HG03457 (cell line): Measurements from ENCODE around the gene MYO1H.

ENCODE experiments used
- ATAC-seq: cut with Tn5 transposase; IDR thresholded peaks from one replicate; pipeline ENCODE4 v1.9.1; 2021; ENCODE audit warnings: moderate number of reproducible peaks; ENCODE audit not compliant: unreplicated experiment

MYO1H gene

DNA sequence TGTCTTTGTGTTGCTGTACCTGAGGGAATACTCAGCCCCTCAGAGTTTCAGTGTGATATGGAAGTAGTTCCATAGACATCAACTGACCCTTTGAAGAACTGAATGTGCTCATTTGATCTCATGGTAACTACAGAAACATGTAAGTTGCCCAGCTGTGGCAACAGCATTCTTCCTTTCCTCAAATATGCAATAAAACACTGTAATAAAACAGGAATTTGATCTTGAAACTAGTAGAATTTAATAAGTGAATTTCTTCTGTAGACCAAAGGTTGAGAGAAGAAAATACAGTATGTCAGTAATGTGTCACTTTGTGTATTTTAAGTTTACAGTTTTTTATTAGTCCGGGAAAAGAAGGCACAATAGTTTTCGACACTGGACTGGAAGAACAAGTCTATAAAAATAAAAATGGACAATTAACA, 97.5 kb downstream of the MYO1H start:
- no peak for ATAC-seq

- no peak for ATAC-seq
Observed at GRCh38 chr12:109446869-109447268, 99.2 kb downstream of the MYO1H start.

DNA sequence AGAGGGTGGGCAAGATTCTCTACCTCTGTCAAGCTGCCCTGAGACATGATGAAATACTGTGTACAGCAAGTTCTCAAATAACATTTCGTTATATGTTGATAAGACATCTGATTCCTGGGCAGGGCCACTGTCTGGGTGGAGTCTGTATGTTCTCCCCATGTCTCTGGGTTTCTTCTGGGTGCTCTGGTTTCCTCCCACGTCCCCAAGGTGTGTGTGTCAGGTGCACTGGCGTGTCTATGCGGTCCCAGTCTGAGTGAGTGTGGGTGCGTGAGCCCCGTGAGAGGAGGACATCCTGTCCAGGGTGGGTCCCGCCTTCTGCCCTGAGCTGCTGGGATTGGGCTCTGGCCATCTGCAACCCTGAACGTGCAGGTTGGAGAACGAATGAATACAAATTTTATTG, 99.8 kb downstream of the MYO1H start:
- ATAC-seq = no peak

DNA sequence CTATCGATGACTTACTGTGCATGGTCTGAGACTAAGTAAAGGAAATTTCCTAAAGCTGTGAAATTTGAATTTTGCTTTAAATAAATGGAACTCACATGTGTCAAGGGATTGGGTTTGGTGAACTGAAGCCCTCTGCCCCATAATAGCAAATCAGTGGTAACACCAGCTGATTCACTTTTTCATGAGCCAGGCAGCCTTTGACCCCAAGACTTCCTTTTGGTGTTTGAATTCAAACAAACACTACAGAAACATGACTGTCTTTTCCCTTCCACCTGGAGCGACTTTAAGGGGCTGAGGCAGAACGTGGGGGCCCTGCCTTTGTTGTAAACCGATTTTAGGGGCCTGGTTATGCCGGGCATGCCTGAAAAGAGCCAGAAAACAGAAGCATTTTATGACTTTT, 100.6 kb downstream of the MYO1H start:
- no peak for ATAC-seq

DNA sequence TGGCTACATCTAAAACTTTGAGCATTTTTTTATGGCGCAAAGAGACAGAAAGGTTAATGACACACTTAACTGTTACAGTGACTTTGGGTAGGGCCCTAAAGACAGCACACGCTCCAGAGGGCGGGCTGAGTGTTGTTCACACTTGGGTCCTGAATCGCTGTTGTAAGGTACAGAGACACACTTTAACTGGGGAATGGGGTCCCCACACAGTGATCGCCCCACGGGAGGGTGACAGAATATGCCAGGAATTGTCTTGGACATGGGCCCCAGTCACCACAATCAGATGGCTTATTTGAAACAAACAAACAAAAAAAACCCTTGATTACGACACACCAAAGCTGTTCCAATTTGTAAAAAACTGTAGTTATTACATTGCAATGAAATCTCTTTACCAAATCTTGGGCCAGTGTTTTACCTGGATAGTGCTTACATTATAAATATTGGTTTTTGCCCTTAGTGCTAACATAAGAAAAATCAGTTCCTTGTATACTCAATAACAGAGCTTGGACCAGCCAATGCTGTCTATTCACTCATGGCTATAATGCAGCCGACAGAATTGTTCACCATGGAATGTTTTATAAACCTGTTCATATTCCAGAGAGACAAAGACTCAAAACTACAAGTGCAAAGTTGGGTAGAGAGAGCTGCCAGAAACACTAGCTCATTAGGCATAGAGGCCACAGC, 101.1 kb downstream of the MYO1H start:
- ATAC-seq = no peak

- ATAC-seq = no peak
Observed at GRCh38 chr12:109449845-109450532, 102.3 kb downstream of the MYO1H start.

DNA sequence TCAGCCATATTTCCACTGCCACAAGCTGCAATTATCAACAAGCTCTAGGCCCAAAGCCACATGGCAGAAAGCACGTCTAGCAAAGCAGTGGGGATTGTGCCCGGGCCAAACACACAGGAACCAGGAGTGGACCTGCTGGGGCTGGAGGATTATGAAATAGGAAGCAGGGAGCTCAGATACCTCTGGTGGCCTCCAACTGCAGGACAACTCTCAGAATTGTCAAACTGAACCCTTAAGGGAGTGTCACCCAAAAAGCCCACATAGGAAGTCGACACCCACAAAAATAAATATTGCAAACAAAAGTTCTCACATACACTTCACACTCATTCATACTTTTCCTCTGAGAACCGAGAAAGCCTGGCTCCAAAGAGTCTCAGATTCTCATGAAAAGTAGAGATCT, 103.3 kb downstream of the MYO1H start:
- ATAC-seq = no peak

- no peak for ATAC-seq
Observed at GRCh38 chr12:109451400-109451799, 103.7 kb downstream of the MYO1H start.

DNA sequence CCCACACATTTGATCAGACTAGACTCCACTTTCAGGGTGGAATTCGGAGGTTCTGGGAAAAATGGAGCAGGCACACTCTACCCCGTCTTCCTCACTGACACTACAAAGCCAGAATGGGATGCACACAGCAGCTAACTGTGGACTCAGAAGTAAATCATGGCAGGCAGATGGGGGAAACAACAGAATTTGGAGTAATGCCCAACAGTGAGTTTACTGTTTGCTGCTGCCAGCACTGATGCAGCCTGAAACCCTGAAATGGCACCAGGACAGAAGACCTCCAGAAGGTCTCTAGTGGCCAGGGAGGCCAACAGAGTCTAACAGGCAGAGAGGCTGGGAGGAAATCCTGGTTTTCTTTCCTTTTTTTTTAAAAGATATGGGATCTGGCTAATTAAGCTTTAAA, 104.8 kb downstream of the MYO1H start:
- ATAC-seq = no peak

GRCh38 chr12:109455706-109456105, 108.0 kb downstream of the MYO1H start:
- no peak for ATAC-seq

DNA sequence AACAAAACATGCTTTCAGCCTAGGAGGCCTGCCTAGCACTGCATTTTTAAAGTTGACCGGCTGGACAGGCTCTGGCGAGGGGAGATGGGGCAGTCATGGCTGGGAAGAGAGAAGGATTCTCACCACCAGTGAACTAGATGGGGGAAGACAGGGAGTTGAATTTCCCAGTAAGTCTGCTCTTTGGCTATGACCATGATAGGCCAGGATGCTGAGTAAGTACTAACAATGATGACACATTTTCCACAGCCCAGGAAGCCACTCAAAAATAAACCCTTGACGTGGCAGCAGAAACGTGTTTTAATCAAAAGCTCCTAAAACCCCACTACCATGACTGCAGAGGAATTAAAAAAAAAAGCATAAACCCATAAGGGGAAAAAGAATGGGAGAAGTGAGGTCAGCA, 110.4 kb downstream of the MYO1H start:
- ATAC-seq = no peak

DNA sequence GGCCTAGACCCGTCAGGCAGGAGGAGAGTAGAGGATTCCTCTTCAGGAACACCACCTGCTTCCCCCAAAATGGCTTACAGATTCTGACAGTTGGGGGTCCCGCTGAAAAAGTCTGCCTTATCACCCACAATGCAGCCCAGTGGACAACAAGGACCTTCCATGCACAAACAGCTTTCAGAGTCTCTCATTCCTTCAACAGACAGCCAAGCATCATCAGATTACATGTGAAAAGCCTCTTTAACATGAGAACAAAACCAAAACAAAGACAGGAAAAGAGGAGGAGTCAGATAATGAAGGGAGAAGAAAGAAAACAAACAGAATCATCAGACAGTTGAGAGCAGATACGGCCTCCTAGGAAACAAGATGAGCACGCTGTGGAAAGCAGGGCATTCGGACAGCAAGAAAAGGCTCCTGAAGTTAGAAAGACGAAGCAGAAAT, 111.1 kb downstream of the MYO1H start:
- no peak for ATAC-seq

GRCh38 chr12:109459247-109459646, 111.5 kb downstream of the MYO1H start:
- ATAC-seq = no peak

DNA sequence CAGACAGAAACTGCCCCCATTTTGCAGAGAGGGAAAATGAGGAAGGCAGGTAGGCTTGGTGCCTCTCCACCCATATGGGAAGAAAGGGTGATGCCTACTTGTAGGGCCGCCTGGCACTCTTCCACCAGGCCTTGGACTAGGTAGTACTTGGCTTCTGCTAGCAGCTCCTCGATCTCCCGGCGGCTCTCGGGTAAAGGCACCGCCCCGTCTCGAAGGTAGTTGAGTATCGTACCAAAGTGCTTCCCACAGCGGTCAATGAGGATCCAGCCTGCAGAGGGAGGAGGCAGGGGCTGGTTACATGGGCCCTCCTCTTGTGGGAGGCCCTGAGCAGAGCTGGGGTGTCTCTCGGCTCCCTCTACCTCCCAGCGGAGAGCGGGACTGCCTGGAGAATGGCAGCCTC, 112.8 kb downstream of the MYO1H start:
- ATAC-seq = no peak

DNA sequence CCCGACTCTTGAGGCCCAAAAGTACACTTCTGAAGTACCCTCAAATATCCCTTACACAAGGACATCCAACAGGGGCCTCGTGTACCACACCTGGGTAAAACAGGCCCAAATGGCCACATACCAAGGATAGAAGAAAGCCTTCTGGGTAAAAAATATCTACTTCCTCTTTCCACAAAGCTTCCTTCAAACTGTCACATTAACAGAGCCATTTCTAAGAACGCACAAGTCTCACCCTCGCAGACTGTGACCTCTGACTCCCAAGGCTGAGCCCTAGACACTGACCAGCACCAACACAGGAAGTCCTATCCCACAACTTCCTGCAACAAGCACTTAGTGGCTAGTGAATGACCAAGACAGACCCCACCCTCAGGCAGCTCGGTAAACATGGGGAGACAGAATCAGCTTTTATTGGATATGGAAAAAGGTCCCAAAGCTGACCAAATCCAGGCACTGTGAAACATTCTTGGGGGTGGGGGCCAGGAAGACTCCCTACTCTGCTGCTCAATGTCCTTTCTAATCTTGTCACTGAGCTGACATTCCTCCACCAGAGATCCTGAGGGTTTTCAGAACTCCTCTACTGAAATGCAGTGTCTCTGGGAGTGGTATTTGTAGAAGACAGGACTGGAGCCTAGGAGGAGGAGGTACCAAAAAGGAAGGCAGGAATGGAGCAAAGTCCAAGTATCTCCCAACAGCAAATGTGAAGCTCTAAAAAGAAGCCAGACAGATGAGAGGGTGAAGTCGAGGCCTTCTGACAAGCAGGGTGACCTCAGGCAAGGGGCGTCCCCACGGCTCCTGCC, 113.5 kb downstream of the MYO1H start:
- no peak for ATAC-seq

DNA sequence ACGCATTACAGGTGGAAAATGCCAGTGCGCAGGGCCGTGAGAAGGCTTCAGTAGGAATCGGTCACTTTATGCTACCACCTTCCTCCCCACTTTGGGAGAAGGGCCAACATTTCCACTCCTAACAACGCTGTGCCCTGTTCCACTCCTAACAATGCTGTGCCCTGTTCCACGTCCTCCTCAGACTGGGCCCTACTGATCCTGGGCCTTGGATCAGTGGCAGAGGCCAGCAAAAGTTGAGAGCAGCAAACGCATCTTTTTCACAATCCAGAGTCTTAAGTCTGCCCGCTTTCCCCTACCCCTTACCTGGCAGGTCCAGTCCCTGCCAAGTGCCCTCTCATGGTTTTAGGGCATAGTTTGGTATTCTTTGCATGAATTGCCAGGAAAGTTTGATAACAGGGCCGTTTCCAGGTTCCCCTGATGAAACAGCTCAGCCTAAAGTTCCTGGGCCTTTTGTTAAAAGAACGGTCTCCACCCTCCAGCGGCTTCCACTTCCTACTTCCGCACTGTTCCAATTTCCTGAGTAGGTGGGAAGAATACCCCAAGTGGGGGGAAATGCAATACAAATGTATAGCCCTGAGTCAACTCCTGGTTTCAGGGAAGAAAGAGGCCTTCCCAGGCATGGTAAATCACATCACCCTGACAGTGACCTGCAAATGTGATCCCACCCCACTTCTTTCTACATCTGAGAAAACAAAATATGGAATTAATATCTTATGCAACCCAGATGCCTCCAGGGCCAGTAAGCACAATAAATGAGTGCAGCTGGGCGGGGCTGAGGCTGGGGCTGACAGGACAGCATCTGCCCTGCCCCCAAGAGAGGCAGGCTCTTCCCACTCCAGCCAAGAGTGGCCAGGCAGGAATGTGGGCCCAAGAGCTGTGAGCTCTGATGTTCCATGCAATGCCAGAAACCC, 114.4 kb downstream of the MYO1H start:
- no peak for ATAC-seq

DNA sequence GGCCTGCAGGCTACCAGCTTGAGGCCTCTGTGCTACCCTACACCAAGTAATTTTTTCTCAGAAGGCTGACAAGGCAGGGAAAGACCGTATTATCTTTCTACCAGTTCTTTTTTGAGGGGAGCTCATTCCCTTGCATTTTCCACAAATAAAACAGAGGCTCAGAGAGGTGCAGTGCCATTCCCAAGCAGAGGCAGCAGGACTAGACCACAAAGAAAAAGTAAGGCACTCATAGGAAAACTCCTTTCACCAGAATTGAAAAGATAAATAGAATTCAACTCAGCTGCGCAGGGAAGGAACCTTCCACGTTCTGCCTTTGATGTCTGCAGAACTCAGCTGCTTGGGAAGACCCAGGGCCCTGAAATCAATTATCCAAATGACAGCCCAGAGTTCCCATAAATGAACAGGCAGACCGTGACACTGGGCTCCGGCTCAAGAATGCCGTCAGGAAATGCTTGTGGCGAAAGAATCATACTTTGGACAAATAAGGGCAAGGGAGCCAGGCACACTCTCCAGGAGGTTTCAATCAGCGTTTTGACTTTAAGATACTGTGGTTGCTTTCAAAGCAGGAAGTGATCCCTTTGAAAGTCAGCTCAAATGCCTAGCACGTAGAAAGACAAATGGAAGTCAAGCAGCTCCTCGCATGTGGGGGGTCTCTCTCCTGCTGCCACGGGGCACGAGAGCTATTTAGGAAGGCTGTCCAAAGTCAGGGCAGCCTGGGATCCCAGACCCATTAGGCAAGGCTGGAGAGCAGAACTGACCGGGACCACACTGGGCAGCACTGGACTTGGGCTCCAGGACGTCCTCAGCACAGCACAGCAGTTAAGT, 115.4 kb downstream of the MYO1H start:
- no peak for ATAC-seq

- no peak for ATAC-seq
Observed at GRCh38 chr12:109463756-109464155, 116.1 kb downstream of the MYO1H start.

- ATAC-seq = no peak
Observed at GRCh38 chr12:109464642-109465351, 117.1 kb downstream of the MYO1H start.
